Transverse colon (tissue), 4 donors: Measurements from ENCODE around the gene SLC25A48. TPM values are rescaled to one million over a fixed set of nuclear protein-coding genes. Genes with fewer than 3 reads are reported as not detected.

Source experiments
- DNase-seq: peaks from one replicate; pipeline ENCODE4 v3.0.0-alpha.2; 2019
- H3K27ac ChIP-seq, 4 donors: fragments of 200-600 bp; sonication (generic); 2 replicates each; pipeline ENCODE4 v1.5.1; 2016 to 2018; ENCODE audit warnings: inconsistent platforms in 4 of 4
- H3K27me3 ChIP-seq: fragments of 200-600 bp; sonication (generic); 2 replicates; pipeline ENCODE4 v1.5.1; 2017; ENCODE audit warnings: inconsistent platforms
- H3K36me3 ChIP-seq, 4 donors: fragments of 200-600 bp; sonication (generic); 2 replicates each; pipeline ENCODE4 v1.5.1; 2017 to 2019; ENCODE audit warnings: inconsistent platforms in 4 of 4
- H3K4me1 ChIP-seq, 4 donors: fragments of 200-600 bp; sonication (generic); 2 replicates each; pipeline ENCODE4 v1.5.1; 2017 to 2020; ENCODE audit warnings: inconsistent platforms in 4 of 4
- H3K4me3 ChIP-seq, 4 donors: fragments of 200-600 bp; sonication (generic); 1 replicate in 1 of 4; 2 replicates in 3 of 4; pipeline versions ENCODE4 v1.5.1 to v1.6.1; 2017 to 2019; ENCODE audit warnings: inconsistent platforms in 4 of 4
- H3K9me3 ChIP-seq, 2 donors: fragments of 200-600 bp; sonication (generic); 2 replicates each; pipeline ENCODE4 v1.5.1; 2017 to 2019; ENCODE audit warnings: inconsistent platforms in 2 of 2
- EP300 ChIP-seq: sonication (generic); formaldehyde crosslinking; IDR thresholded peaks from one replicate; pipeline ENCODE4 v1.6.1; 2017; ENCODE audit warnings: antibody characterized with exemption, low read depth
- POLR2A ChIP-seq: fragments of 450-650 bp; IDR thresholded peaks from one replicate; pipeline ENCODE4 v1.6.1; 2016; ENCODE audit warnings: antibody characterized with exemption, mild to moderate bottlenecking, moderate library complexity
- POLR2AphosphoS5 ChIP-seq, 3 donors: sonication (generic); formaldehyde crosslinking; IDR thresholded peaks; one replicate each; pipeline ENCODE4 v1.6.1; 2016; ENCODE audit warnings: antibody characterized with exemption in 3 of 3
- WGBS, 2 donors: methylation state at CpG; one replicate each; pipeline ENCODE4 v1.1.5; 2018; ENCODE audit warnings: low coverage in 1 of 2; 5-methylcytosine and 5-hydroxymethylcytosine counted together
- in situ Hi-C, 4 donors: fragments of 200-750 bp; cut with MboI; loops; one replicate each; pipeline versions ENCODE4 v1.15.0 to v1.15.1; 2017; ENCODE audit warnings: low sequenced_read_pairs in 3 of 4, low pct_ligation_motif_present in 1 of 4, low pct_unique_long_range_greater_than_20kb in 1 of 4
- intact Hi-C: fragments of 100-400 bp; cut with DNase I; formaldehyde crosslinking; loops from one replicate; pipeline ENCODE4 v1.15.1; 2023; ENCODE audit warnings: low total_unique reads
- total RNA-seq, 4 donors: library from RNA; depleted of rRNA; stranded (reverse); fragments of >200 nt; gene quantifications; one replicate each; pipeline ENCODE4 v1.1.0, GENCODE V29; 2016
- TF ChIP-seq, protein P1 (sequence below), 5 experiments: fragments of 200-600 bp in 3 of 5; fragments of 450-650 bp in 2 of 5; sonication (generic) in 3 of 5; IDR thresholded peaks; 1 replicate in 2 of 5; 2 replicates in 3 of 5; pipeline ENCODE4 v1.5.1; 2016 to 2017; ENCODE audit warnings: antibody characterized with exemption in 5 of 5, inconsistent platforms in 3 of 5, mild to moderate bottlenecking in 2 of 5, moderate library complexity in 1 of 5

The SLC25A48 gene
- total RNA-seq, 4 donors from 2014 or later: 0.48 to 2.6 (median 1.8) TPM; not detected in 1

- DNase-seq: no peak
- Histone ChIP-seq H3K4me1 (peaks cover 0 to 6% (median 2%) of the 10 kb centered on the region in 4 donors), H3K27ac (no peak overlapping the region), H3K9me3 (no peaks in the 10 kb centered on the region), H3K4me3 (no peak overlapping the region), H3K36me3 (no peaks in the 10 kb centered on the region), H3K27me3 (no peaks in the 10 kb centered on the region)
- 96 to 100% methylated on average over 2 of the region's 2 CpGs for WGBS, 2 donors
- TF ChIP-seq EP300: no peak
- intact Hi-C loops (no loop called here), in situ Hi-C loops (no loop called here)
These were observed 28.3 kb downstream of the SLC25A48 start for GRCh38 chr5:135862744-135863143.

DNA sequence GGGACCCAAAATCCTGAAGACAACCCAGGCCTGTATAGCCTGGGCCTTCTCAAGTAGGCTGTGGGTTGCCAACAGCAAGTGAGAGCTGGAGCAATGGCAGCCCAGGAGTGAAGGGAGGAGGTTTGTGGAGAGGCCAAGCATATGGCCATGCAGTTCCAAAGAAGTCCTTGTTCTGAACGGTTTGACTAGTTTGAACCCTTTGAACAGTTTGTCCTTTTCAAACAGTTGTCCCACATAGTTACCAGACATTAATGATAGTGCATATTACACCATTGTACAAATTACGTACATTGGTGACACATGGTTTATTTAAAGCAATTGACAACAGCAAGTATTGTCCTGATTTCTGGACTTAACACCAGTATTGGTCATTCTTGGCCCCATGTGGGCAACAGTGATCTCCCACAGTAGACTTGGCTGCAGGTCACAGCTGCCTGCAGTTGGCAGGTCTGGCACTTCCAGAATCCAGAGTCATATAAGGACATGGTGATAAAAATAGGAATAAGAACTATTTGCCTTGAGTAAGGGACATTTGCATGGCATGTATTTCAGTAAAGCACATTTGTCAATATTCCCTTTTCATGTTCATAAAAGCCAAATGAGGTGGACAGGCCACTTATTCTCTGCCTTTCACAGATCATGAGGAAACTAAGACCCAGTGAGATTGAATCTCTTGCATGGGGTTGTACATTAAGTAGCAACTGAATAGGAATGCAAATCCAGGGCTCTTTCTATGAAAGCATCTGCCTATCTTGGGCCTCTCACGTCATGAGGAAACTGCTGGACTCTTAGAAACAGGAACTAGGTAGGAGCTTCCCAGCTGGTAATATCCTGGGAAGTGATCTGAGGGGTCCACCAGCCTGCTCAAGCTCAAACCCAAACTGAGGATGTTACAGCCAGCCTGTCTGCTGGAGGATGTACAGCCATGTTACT is 30.3 kb downstream of the SLC25A48 start:
- intact Hi-C loops (no loop called here), in situ Hi-C loops (no loop called here)
- no peaks in the 10 kb centered on the region for H3K9me3 ChIP-seq
- TF ChIP-seq POLR2A: no peak
- TF ChIP-seq EP300: no peak
- no peak for TF ChIP-seq POLR2AphosphoS5 (IDR thresholded peaks at IDR 0.05)
- TF ChIP-seq, protein P1, sequence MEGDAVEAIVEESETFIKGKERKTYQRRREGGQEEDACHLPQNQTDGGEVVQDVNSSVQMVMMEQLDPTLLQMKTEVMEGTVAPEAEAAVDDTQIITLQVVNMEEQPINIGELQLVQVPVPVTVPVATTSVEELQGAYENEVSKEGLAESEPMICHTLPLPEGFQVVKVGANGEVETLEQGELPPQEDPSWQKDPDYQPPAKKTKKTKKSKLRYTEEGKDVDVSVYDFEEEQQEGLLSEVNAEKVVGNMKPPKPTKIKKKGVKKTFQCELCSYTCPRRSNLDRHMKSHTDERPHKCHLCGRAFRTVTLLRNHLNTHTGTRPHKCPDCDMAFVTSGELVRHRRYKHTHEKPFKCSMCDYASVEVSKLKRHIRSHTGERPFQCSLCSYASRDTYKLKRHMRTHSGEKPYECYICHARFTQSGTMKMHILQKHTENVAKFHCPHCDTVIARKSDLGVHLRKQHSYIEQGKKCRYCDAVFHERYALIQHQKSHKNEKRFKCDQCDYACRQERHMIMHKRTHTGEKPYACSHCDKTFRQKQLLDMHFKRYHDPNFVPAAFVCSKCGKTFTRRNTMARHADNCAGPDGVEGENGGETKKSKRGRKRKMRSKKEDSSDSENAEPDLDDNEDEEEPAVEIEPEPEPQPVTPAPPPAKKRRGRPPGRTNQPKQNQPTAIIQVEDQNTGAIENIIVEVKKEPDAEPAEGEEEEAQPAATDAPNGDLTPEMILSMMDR (IDR thresholded peaks at IDR 0.05): no peak
- DNase-seq: no peak
- no peak overlapping the region for H3K4me3 ChIP-seq
- no peaks in the 10 kb centered on the region for H3K27me3 ChIP-seq
- WGBS, 2 donors: 81% methylated on average over 3 of the region's 3 CpGs; no CpG with 5 or more reads in 1 of the 2 donors
- H3K36me3 ChIP-seq: no peaks in the 10 kb centered on the region
- H3K4me1 ChIP-seq: peaks cover 0 to 22% (median 9%) of the 10 kb centered on the region in 4 donors
- no peak overlapping the region for H3K27ac ChIP-seq

DNA sequence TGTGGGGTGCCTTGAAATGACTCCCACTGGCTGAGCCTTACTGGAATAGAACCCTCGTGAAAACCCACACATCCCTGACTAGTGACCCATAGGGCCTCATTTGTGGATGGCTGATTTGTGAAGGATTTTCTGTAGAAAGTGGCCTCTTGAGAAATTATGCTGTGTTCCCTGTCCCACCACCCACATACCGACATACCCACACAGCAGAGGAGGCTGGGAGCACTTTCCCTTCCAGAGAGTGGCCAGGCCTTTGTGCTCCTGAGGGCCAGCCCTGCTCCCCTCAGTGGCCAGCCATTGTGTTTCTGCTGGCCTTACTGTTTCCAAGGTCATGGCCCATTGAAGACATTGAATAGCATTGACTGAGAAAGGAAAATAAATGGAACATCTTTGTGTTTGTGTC is 31.6 kb downstream of the SLC25A48 start:
- DNase-seq: no peak
- H3K9me3 ChIP-seq: no peaks in the 10 kb centered on the region
- H3K27me3 ChIP-seq: no peaks in the 10 kb centered on the region
- TF ChIP-seq POLR2A (no peak), POLR2AphosphoS5 (IDR thresholded peaks at IDR 0.05) (no peak), EP300 (no peak)
- TF ChIP-seq, protein P1 (IDR thresholded peaks at IDR 0.05): no peak
- no peaks in the 10 kb centered on the region for H3K36me3 ChIP-seq
- H3K4me1 ChIP-seq: peaks cover 0 to 29% (median 12%) of the 10 kb centered on the region in 4 donors
- H3K27ac ChIP-seq: no peak overlapping the region
- no peak overlapping the region for H3K4me3 ChIP-seq
- intact Hi-C loops: no loop called here
- 91 to 100% methylated on average over 1 to 2 of the region's 2 CpGs for WGBS, 2 donors
- in situ Hi-C loops: no loop called here

DNA sequence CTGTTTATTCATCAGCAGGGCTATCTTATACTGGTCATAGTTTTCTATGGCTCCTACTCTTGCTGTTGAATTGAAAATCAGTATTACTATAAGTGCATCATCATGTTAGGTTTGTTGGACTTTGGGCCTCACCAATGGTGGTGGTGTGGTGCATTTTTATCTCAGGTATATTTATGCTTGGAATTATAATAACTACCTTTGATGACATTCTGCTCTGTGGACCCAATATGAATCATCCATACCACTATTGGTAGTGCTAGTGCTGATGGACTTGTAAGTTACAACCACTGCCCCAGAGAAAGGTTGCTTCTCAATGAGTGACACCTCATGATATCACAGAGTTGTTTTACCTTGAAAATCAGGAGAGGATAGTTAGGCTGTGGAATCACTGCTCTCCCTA is 33.1 kb downstream of the SLC25A48 start:
- intact Hi-C loops: no loop called here
- no peaks in the 10 kb centered on the region for H3K36me3 ChIP-seq
- TF ChIP-seq POLR2A (no peak), EP300 (no peak), POLR2AphosphoS5 (IDR thresholded peaks at IDR 0.05) (no peak)
- TF ChIP-seq, protein P1 (IDR thresholded peaks at IDR 0.05): no peak
- in situ Hi-C loops: no loop called here
- DNase-seq: no peak
- no peak overlapping the region for H3K4me3 ChIP-seq
- H3K4me1 ChIP-seq: peaks cover 0 to 29% (median 12%) of the 10 kb centered on the region in 4 donors
- H3K27ac ChIP-seq: peak overlapping the region in 3 of 4 donors; percentile 4 to 65 (median 55)
- no peaks in the 10 kb centered on the region for H3K27me3 ChIP-seq
- no peaks in the 10 kb centered on the region for H3K9me3 ChIP-seq
